Right ventricle myocardium superior (tissue), 1 donor: ENCODE measurements around the gene ZIC2. TPM values are rescaled to one million over a fixed set of nuclear protein-coding genes. Genes with fewer than 3 reads are reported as not detected.
"Not testable (repeated sequence)": the region's sequence is repeated elsewhere in the genome, so short reads cannot be mapped to it uniquely, and the experiment has no call there.

Source experiments
- ATAC-seq: fragments of 200-7000 bp; cut with Tn5 transposase; one replicate; pipeline ENCODE4 v1.9.1; 2020; ENCODE audit warnings: mild to moderate bottlenecking; ENCODE audit not compliant: poor library complexity
- DNase-seq: peaks from one replicate; pipeline ENCODE4 v3.0.0-alpha.2; 2020
- intact Hi-C: fragments of 100-400 bp; cut with DNase I; formaldehyde crosslinking; loops from one replicate; pipeline ENCODE4 v1.11.2; 2022
- total RNA-seq: library from RNA; stranded (reverse); fragmentation: NEBNext Ultra II Directional; extraction: Animal tissue kit (Norgen Biotek cat#: 25700); gene quantifications from one replicate; pipeline ENCODE4 v1.2.1, GENCODE V29; 2021
- donor health status: DM: no; HTN: yes; CAD: no; lungs with severe emphysema.

Gene ZIC2
- total RNA-seq, 1 donor from 2014 or later, result not detected

DNA sequence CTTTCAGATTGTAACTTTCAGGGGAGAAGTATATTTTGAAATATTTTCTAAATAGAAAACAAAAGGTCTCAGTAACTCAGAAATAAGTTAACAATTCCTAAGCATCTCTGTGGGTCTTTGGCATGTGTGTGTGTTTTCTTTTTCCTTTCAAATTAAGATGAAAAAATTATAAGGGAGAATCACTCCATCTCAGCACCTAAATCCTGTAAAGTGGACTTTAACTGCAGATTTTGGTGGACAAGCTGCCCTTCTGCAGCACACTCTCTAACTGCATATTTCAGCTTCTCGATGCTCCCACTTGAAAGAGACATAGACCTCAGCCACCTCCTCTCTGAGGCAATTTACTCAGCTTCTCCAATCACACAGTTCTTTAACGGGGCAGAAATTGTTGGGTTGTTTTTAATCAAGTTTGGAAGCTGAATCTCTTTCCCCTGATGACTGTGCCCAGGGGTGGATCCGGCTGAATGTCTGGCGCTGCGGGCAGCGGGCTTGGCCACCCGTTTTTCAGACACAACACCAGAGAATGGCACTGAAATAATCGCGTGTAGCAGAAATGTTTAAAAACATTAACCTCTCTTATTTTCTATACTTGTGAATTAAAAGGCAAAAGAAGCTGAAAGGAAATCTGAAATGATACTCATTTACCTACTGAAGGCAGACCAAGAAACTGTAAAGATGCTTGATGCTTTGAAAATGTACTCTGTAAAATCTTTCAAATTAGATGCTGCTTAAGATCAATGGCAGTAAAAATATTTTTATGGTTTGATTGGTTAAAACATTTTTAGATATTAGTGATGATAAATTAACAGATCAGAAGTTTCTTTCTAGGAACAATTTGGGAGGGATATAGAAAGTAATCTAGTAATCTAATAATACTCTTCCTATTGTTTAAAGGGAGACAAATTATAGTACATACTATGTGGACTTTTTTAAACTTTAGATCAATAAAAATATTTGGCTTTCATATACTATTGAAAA is 12.4 kb downstream of the ZIC2 start:
- intact Hi-C loops, result no loop called here
- ATAC-seq (no peak), DNase-seq (no peak)

DNA sequence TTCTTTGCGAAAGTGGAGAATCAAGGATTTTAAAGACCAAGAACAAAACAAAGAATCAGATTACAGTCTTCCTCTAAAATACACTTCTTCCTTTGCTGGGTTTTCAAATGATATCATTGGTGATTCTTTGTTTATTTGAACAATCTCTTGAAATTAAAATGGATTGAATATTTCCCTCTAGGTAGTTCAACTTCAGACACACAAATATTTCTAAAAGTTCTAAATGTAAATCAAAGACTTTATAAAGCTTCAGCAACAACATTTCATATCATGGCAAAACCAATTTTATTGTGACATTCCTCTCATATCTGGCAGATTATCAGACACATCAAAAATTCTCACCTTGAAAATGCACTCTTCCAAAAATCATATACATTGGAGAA is 13.0 kb downstream of the ZIC2 start:
- no peak for DNase-seq
- ATAC-seq, result no peak
- intact Hi-C loops, result no loop called here

DNA sequence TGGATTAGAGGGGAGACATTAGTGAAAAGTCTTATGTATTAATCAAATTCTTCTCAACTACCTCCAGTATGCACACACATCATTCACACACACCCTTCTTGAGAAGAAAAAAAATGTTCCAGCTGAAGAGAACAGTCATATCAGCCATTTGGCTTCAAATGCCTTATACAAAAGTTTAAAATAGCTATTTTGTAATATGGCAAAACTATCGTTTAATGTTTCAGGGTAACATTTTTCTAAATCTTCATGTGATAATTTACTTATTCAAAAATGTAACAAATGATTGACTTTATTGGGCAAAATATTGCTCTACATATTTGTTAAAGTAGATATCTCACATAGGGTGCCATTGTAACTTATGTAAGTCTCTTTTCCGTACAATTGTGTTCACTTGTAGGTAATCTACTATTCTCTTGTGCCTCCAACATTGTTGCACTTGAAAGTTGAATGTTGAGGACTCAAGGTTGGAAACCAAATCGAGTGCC is 13.6 kb downstream of the ZIC2 start:
- no peak for ATAC-seq
- DNase-seq, result no peak
- intact Hi-C loops, result no loop called here

DNA sequence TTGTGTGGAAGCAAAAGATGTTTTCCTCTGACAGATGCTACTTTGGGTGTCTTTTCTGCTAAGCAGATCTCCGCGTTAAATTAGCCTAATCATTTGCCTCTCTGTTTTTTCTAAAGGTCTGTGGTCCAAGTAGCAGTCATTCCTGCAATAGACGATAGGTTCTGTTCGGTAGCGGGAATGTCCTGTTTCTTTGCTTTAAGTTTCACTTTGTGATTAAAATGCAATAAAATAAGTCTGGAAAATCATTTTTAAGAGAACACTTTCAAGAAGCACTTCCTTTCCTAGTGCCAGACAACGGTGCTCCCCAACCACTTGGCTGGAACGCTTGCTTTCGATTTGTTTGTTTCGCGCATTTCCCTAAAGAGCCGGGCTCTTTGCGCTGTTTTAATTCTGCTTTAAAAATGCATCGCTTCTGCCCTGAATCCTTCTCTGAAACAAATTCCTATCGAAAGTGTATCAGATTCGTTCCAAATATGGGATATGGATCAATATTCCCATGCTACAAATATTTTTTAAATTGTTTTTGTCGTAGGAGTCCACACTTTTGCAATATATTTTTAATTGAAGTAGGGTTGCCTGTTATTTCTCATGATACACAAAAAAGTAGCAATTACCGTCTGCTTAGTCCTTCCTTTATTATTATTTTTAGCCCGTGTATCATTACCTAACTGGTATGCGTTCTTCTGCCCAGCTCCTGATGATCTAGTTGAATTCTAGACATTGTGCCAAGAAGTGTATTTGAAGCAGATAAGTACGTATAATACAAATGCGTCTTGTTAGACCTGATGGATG is 14.2 kb downstream of the ZIC2 start:
- intact Hi-C loops, result no loop called here
- DNase-seq (no peak), ATAC-seq (no peak)

GRCh38 chr13:99996381-99996973 is 14.9 kb downstream of the ZIC2 start:
- ATAC-seq (no peak), DNase-seq (no peak)
- intact Hi-C loops, result no loop called here

GRCh38 chr13:99997702-99998214 is 16.2 kb downstream of the ZIC2 start:
- ATAC-seq (no peak), DNase-seq (no peak)
- intact Hi-C loops, result no loop called here

GRCh38 chr13:99998261-99998660 is 16.7 kb downstream of the ZIC2 start:
- no peak for ATAC-seq
- intact Hi-C loops, result no loop called here
- DNase-seq, result no peak

DNA sequence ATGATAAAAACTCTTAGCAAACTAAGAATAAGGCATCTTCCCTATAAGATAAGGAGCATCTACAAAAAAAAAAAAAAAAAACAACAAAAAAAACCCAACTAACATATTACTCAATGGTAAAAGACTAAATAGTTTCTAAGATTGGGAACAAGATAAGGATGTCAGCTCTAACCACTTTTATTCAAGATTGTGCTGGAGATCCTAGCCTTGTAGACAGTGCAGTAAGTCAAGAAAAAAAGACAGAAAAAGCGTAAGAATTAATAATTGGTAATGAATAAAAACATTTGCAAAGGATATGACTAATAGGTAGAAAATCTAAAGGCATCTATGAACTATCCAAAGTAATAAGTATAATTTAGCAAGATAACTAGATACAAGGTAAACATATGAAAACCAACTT is 33.0 kb downstream of the ZIC2 start:
- ATAC-seq (no peak), DNase-seq (no peak)
- intact Hi-C loops, result no loop called here

DNA sequence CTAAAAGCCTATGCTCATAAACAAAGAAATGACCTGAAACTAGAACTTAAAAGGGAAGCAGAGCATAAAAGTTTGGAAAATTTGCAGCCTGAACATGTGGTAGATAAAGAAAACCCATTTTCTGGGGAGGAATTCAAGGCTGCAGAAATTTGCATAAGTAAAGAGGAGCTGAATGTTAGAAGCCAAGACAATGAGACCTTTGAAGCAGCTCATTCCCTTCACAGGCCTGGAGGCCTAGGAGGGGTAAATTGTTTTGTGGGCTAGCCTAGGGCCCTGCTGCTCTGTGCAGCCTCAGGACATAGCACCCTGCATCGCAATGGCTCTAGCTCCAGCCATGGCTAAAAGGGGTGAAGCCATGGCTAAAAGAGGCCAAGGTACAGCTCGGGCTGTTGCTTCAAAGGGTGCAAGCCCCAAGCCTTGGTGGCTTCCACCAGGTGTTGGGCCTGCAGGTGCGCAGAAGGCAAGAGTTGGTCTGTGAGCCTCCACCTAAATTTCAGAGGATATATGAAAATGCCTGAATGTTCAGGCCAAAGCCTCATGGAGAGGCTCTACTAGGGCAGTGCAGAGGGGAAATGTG is 38.3 kb downstream of the ZIC2 start:
- no peak for ATAC-seq
- intact Hi-C loops, result no loop called here
- DNase-seq, result no peak

- intact Hi-C loops, result no loop called here
- ATAC-seq, result no peak
Measured at GRCh38 chr13:100022798-100023197, 41.2 kb downstream of the ZIC2 start.

DNA sequence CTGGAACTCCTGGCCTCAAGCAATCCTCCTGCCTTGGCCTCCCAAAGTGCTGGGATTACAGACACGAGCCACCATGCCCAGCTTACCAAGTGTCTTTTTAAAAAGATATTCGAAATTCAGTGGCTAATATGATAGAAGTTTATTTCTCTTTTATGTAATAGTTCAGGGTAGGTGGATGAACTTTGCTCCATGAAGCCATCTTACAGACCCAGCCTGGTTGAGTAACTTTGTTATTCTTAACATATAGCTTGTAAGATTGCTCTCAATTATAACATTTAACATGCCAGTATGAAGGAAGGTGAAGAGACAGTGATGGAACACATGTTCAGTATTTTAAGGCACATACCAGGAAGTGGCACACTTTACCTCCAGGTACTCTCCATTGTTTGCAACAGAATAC is 42.4 kb downstream of the ZIC2 start:
- intact Hi-C loops, result no loop called here
- DNase-seq, result no peak
- no peak for ATAC-seq

More at GRCh38 chr13:100022798-100023197, 41.2 kb downstream of the ZIC2 start:
- DNase-seq, result no peak

- DNase-seq (no peak), ATAC-seq (no peak)
- intact Hi-C loops, result no loop called here
Measured at GRCh38 chr13:100029933-100030332, 48.3 kb downstream of the ZIC2 start.

- ATAC-seq, intact Hi-C loops: not testable (repeated sequence)
Measured at GRCh38 chr13:100032642-100033041, 51.1 kb downstream of the ZIC2 start.

GRCh38 chr13:100035936-100036335 is 54.4 kb downstream of the ZIC2 start:
- intact Hi-C loops, result no loop called here
- ATAC-seq, result no peak
- no peak for DNase-seq

More at GRCh38 chr13:100032642-100033041, 51.1 kb downstream of the ZIC2 start:
- not testable (repeated sequence) for DNase-seq

Other genes starting within 250 kb of the ZIC2 start
- gene ZIC5, start 10.0 kb upstream of the ZIC2 start, total RNA-seq, result not detected
- 65.6 TPM for gene PCCA, start 107.3 kb downstream of the ZIC2 start, total RNA-seq